OCI-LY7 (cell line): Measurements from ENCODE around the gene PLXNC1. TPM values are rescaled to one million over a fixed set of nuclear protein-coding genes. Genes with fewer than 3 reads are reported as not detected.

Experiments
- BruUV-seq: library from RNA; stranded (reverse); fragments of 400-500 nt; replicated peaks from 2 replicates; lab custom pipeline; 2021; lab: Mats Ljungman, UMichigan
- CTCF ChIA-PET: fragments of 300-600 bp; sonication (Branson Sonifier 250); formaldehyde crosslinking; loops from one replicate; lab custom pipeline; 2022; ENCODE audit warnings: antibody characterized with exemption; ENCODE audit not compliant: unreplicated experiment; lab: Charles Lee
- POLR2A ChIA-PET: fragments of 300-600 bp; sonication (Branson Sonifier 250); formaldehyde crosslinking; loops from one replicate; lab custom pipeline; 2022; ENCODE audit warnings: antibody characterized with exemption; lab: Charles Lee
- DNase-seq: peaks from one replicate; pipeline ENCODE4 v3.0.0-alpha.2; 2015; ENCODE audit warnings: low spot score
- H2AFZ ChIP-seq: fragments of 200-600 bp; sonication (generic), shearing (Covaris generic); 2 replicates; pipeline ENCODE4 v1.6.1; 2014; ENCODE audit warnings: mild to moderate bottlenecking, antibody characterized with exemption, low read length, moderate library complexity
- H3K27ac ChIP-seq: fragments of 200-600 bp; sonication (generic); 2 replicates; pipeline ENCODE4 v1.5.1; 2014; ENCODE audit warnings: mixed run types, low read depth, mild to moderate bottlenecking, moderate library complexity, low read length, inconsistent platforms; ENCODE audit not compliant: poor library complexity, severe bottlenecking
- H3K36me3 ChIP-seq: fragments of 200-600 bp; sonication (generic); 2 replicates; pipeline ENCODE4 v1.6.1; 2014; ENCODE audit warnings: mild to moderate bottlenecking, antibody characterized with exemption, low read length, moderate library complexity, mixed read lengths; ENCODE audit not compliant: insufficient read depth
- H3K4me1 ChIP-seq: fragments of 200-600 bp; sonication (generic); 2 replicates; pipeline ENCODE4 v1.5.1; 2014; ENCODE audit warnings: mild to moderate bottlenecking, low read length; ENCODE audit not compliant: insufficient read depth, poor library complexity, severe bottlenecking
- H3K4me2 ChIP-seq: fragments of 200-600 bp; sonication (generic); 2 replicates; pipeline ENCODE4 v1.6.1; 2014; ENCODE audit warnings: mild to moderate bottlenecking, low read length
- H3K4me3 ChIP-seq: fragments of 200-600 bp; sonication (generic); 2 replicates; pipeline ENCODE4 v1.5.1; 2014; ENCODE audit warnings: mild to moderate bottlenecking, low read depth, low read length; ENCODE audit not compliant: poor library complexity, severe bottlenecking
- H3K79me2 ChIP-seq: fragments of 200-600 bp; sonication (generic); 2 replicates; pipeline ENCODE4 v1.6.1; 2016; ENCODE audit warnings: low read depth, mild to moderate bottlenecking, low read length, moderate library complexity, mixed read lengths; ENCODE audit not compliant: insufficient read depth
- H3K9me2 ChIP-seq: fragments of 200-600 bp; sonication (generic); 2 replicates; pipeline ENCODE4 v1.6.1; 2016; ENCODE audit warnings: mild to moderate bottlenecking, low read length, mixed read lengths; ENCODE audit not compliant: insufficient read depth
- H3K9me3 ChIP-seq: fragments of 200-600 bp; sonication (generic); 2 replicates; pipeline ENCODE4 v1.6.1; 2014; ENCODE audit warnings: mild to moderate bottlenecking, mixed run types, low read length, mixed read lengths
- H4K20me1 ChIP-seq: fragments of 200-600 bp; sonication (generic); 2 replicates; pipeline ENCODE4 v1.6.1; 2014; ENCODE audit warnings: mild to moderate bottlenecking, antibody characterized with exemption, low read length, moderate library complexity, mixed read lengths; ENCODE audit not compliant: insufficient read depth
- EZH2phosphoT487 ChIP-seq: fragments of 200-600 bp; sonication (generic); IDR thresholded peaks from 2 replicates; pipeline ENCODE4 v1.6.1; 2018; ENCODE audit warnings: low read depth, borderline replicate concordance, mild to moderate bottlenecking, mixed run types, antibody characterized with exemption, low read length, moderate library complexity, mixed read lengths
- intact Hi-C: fragments of 100-400 bp; cut with micrococcal nuclease; formaldehyde crosslinking; loops from one replicate; pipeline ENCODE4 v1.10.0; 2022; ENCODE audit not compliant: unreplicated experiment
- total RNA-seq, 2 experiments: library from RNA; depleted of rRNA in 1 of 2; stranded (reverse); fragments of >200 nt in 1 of 2; shearing (Covaris generic) in 1 of 2; gene quantifications; 2 replicates each; pipeline ENCODE4 v1.2.3, GENCODE V29; 2014 to 2022
- TF ChIP-seq, protein P1 (sequence below): fragments of 200-600 bp; sonication (generic); conservative IDR thresholded peaks from 2 replicates; pipeline ENCODE4 v1.5.1; 2014; ENCODE audit warnings: mild to moderate bottlenecking, antibody characterized with exemption, low read length, moderate library complexity, mixed read lengths

Gene PLXNC1
- total RNA-seq, 2 experiments from 2014 or later = 4.5 to 8.0 TPM

DNA sequence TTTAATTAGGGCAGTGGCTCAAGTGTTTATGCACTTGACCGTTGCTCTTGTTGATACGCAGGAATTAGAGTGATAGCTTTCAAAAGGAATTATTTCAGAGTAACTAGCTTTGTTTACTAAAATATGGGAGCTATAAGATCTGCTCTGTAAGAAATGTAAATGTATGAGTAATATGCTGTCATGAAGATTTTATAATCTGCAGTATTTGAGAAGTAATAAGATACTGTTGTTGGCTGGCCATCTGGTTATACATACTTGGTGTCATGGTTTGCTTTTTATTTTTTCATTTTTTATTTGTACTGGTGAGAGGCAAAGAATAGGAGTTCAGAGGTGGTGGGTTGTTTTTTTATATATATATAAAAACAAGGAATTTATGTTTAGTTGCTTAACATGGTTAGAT lies 58.5 kb downstream of the PLXNC1 start:
- intact Hi-C loops = no loop called here
- no peak for DNase-seq
- CTCF ChIA-PET = interaction anchor here (1.1 kb wide), 1 partner anchor 10 kb away, joined by 3 read pairs; no protein-coding TSS in a partner anchor
- BruUV-seq = no TSS peak
- Histone ChIP-seq H3K9me3 (no peaks in the 10 kb centered on the region), H3K4me2 (peak overlapping the region; percentile 99), H3K27ac (peak overlapping the region; percentile 96), H3K4me1 (peaks cover 76% of the 10 kb centered on the region), H3K9me2 (no peaks in the 10 kb centered on the region), H3K36me3 (no peaks in the 10 kb centered on the region), H3K79me2 (no peaks in the 10 kb centered on the region; the same call in 1 of the 2 replicates), H4K20me1 (no peaks in the 10 kb centered on the region), H2AFZ (peak overlapping the region; percentile 96; the same call in 1 of the 2 replicates), H3K4me3 (peak overlapping the region; percentile 56)
- TF ChIP-seq, protein P1, sequence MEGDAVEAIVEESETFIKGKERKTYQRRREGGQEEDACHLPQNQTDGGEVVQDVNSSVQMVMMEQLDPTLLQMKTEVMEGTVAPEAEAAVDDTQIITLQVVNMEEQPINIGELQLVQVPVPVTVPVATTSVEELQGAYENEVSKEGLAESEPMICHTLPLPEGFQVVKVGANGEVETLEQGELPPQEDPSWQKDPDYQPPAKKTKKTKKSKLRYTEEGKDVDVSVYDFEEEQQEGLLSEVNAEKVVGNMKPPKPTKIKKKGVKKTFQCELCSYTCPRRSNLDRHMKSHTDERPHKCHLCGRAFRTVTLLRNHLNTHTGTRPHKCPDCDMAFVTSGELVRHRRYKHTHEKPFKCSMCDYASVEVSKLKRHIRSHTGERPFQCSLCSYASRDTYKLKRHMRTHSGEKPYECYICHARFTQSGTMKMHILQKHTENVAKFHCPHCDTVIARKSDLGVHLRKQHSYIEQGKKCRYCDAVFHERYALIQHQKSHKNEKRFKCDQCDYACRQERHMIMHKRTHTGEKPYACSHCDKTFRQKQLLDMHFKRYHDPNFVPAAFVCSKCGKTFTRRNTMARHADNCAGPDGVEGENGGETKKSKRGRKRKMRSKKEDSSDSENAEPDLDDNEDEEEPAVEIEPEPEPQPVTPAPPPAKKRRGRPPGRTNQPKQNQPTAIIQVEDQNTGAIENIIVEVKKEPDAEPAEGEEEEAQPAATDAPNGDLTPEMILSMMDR = no peak
- TF ChIP-seq EZH2phosphoT487 = no peak
- POLR2A ChIA-PET = interaction anchor here (1.1 to 8.1 kb wide), 5 partner anchors 8 to 32 kb away, joined by 3 to 68 read pairs (median 10); no protein-coding TSS in a partner anchor

DNA sequence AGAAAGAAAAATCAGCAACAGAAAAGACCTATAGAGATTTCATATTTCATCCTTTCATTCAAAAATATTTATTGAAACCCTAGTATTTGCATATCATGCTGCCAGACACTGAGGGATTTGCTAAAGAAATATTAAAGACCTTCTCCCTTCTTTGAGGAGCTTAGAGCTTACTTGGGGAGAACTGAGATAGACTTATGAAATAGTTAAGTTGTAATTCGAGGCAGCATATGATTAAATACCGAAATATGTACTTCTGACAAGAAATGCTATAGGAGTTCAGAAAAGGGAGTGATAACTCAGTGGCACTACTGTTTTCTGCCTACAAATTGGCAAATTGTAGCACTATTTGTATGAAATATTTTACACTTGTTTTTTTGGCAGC lies 59.1 kb downstream of the PLXNC1 start:
- BruUV-seq = no TSS peak
- peak overlapping the region; percentile 81 for H2AFZ ChIP-seq
- H3K4me1 ChIP-seq = peaks cover 75% of the 10 kb centered on the region
- H3K27ac ChIP-seq = peak overlapping the region; percentile 96
- TF ChIP-seq EZH2phosphoT487 = no peak
- TF ChIP-seq, protein P1 = no peak
- no peaks in the 10 kb centered on the region for H4K20me1 ChIP-seq
- H3K9me3 ChIP-seq = no peaks in the 10 kb centered on the region
- peak overlapping the region; percentile 99 for H3K4me2 ChIP-seq
- no peaks in the 10 kb centered on the region; the same call in 1 of the 2 replicates for H3K79me2 ChIP-seq
- no peak for DNase-seq
- ChIA-PET POLR2A (interaction anchor here (1.1 to 8.1 kb wide), 7 partner anchors 8 to 55 kb away, joined by 3 to 68 read pairs (median 9); no protein-coding TSS in a partner anchor), CTCF (interaction anchor here (0.5 to 1.1 kb wide), 2 partner anchors 11 to 18 kb away, joined by 3 read pairs; no protein-coding TSS in a partner anchor)
- H3K36me3 ChIP-seq = no peaks in the 10 kb centered on the region
- H3K4me3 ChIP-seq = peak overlapping the region; percentile 64
- intact Hi-C loops = no loop called here
- no peaks in the 10 kb centered on the region for H3K9me2 ChIP-seq
